Cortex of kidney (tissue), 1 donor: ENCODE data around the gene CHRND.

Experiments used
- DNase-seq: peaks from one replicate; lab custom pipeline; 2025; lab: John Stamatoyannopoulos, UW

The CHRND gene

DNA sequence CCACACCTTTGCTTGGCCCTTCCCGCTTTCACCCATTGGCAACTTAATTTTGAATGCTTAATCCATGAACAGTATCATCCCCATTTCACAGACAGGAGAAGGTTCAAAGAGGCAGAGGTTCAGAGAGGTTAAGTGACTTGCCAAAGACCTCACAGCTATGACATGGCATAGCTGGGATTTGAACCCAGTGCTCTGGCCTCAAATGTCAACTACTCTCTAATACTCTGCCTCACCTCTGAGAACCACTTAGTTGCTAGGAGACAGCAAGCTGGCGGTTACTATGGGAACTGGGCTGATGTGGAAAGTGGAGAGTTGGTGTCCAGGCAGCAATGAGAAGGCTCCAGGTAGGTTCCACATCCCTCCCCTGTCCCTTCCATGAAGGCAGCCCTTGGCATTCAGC lies 21.5 kb upstream of the CHRND start:
- DNase-seq: no peak

GRCh38 chr2:232505856-232506255 lies 20.1 kb upstream of the CHRND start:
- DNase-seq: no peak

DNA sequence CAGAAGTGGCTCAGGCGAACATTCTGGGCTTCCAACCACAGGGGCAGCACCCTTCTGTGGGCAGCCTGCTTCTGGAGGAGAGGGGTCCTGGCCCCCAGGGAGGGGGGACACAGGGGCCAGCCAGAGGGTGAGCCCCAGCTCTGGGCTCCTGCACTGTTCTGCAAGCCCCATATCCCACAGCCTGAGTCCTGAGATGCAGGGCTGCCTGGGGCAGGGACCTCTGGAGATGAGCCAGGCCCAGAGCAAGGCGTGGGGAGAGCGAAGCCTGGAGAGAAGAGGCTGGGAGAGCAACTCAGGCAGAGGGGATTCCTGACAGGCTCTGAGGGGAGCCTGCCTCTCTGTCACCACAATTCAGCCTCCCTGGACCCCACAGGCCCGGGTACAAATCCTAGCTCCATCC lies 19.3 kb upstream of the CHRND start:
- no peak for DNase-seq

DNA sequence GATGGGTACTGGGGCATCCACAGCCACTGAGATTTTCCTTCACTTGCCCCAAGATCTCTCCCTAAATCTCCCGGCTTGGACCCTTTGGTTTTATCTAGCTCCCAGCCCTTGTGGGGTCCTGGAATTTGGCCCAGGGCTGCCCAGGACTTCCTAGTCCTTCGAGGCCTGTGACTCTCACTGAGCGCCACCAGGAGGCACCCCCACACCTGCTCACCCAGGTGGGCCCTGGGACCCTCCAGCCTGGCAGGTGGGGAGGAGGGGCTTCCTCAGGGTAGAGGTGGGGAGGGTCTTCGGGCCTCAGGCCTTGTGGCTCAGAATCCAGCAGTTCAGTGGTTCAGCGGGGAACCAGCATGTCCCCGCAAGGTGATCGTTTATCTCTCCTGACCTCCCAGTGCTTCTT lies 17.7 kb upstream of the CHRND start:
- DNase-seq: no peak

DNA sequence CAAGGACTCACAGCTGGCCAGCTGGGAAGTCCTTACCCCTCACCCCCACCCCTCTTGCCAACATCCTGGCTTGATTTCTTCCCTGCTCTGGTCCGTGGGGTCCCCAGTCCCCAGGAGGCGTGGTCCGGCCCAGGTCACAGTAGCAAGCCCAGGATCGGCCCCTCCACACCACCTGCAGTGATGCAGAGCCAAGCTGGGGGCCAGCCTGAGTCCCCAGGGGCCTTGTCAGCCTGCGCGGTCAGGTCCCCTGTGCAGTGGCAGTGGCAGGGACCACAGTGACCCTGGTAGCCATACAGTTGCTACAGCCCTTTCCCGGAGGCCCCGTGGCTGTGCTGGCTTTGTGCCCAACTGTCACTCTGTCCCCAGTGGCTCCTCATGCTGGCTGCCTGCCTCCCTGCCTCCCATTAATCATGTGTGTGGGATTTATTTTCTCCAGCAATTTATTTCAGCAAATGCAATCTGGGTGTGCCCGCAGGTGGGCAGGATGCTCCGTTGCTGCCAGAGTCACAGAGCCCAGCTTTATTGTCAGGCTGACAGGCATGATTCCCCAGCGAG lies 14.5 kb upstream of the CHRND start:
- no peak for DNase-seq

- DNase-seq: no peak
Measured at GRCh38 chr2:232512602-232513001, 13.4 kb upstream of the CHRND start.

GRCh38 chr2:232513353-232513752 lies 12.6 kb upstream of the CHRND start:
- no peak for DNase-seq

GRCh38 chr2:232515639-232516038 lies 10.3 kb upstream of the CHRND start:
- no peak for DNase-seq

GRCh38 chr2:232516551-232516950 lies 9.4 kb upstream of the CHRND start:
- no peak for DNase-seq

- no peak for DNase-seq
Measured at GRCh38 chr2:232518844-232519243, 7.1 kb upstream of the CHRND start.

DNA sequence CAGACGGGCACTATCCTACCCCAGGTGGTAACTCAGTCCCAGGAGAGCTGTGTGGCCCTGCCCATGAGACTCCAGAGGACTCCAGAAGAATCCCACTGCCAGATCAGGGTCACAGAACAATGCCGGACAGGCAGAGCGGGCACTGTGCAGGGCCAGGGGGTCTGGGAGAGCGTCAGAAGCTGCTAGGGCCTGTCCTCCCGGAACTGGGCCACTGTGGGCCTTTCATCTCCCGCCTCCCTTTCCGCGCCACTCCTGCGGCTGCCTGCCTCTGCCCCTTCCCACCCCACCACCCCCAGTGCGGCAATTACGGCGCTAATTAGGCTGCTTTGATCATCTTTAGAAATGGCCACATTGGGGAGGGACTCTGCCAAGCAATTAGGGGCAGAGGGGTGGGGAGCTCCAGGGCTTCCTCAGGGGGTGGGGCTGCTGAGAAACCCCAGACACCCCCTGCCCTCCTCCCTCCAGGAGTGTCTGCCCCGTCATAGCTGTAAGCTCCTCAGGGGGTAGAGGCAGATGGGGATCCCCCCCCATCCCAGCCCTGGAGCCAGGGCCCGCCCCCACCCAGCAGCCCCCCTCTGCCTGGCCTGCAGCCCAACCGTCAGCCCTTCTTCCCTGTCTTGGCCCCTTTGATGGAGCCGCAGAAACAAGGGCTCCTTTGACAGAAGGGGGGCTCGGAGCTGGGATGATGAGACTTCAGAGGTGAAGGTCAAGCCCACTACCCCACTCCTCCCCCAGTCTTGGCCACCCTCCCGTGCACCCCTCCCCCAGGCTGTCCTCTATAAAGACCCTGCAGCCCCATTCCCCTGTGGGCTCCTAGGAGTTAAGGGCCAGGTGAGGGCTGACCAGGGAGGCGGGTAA lies 6.2 kb upstream of the CHRND start, which contains the start of gene PRSS56:
Gene PRSS56, plus strand, starts transcription at position 808 of the 858 bp plus-strand sequence. CDS start 211 bp downstream, outside the sequence.
- DNase-seq: no peak

DNA sequence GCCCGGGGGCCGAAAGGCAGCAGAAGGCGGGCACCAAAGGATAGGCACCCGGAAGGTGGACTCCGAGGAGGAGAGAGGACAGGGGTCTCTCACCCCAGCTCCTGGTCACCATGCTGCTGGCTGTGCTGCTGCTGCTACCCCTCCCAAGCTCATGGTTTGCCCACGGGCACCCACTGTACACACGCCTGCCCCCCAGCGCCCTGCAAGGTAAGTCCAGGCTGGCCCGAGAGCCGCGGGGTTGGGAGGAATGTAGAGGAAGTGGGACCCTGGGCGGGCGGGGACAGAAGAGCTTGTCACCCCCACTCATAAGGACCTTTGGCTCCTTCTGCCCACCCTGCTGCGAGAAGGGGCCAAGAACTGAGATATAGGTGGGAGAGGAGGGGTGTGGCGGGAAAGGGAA lies 5.5 kb upstream of the CHRND start:
- no peak for DNase-seq

DNA sequence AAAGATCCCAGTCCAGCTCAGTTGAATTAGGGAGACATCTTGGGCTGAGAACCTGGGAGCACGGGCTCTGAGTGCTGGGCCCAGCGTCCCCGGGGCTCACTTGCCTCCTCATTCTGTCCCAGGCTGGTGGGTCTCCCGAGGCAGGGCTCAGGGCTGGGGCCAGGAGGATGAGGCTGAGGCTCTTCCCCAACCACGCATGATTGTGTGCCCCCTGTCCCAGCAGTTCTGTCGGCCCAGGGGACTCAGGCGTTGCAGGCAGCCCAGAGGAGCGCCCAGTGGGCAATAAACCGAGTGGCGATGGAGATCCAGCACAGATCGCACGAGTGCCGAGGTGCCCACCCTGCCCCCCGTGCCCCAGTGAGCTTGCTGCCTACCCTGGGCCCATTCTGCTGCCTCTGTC lies 4.9 kb upstream of the CHRND start:
- DNase-seq: no peak

- no peak for DNase-seq
Measured at GRCh38 chr2:232521959-232522622, 3.9 kb upstream of the CHRND start.

GRCh38 chr2:232522623-232523401 lies 3.1 kb upstream of the CHRND start:
- DNase-seq: no peak

GRCh38 chr2:232523402-232523681 lies 2.6 kb upstream of the CHRND start:
- DNase-seq: no peak

DNA sequence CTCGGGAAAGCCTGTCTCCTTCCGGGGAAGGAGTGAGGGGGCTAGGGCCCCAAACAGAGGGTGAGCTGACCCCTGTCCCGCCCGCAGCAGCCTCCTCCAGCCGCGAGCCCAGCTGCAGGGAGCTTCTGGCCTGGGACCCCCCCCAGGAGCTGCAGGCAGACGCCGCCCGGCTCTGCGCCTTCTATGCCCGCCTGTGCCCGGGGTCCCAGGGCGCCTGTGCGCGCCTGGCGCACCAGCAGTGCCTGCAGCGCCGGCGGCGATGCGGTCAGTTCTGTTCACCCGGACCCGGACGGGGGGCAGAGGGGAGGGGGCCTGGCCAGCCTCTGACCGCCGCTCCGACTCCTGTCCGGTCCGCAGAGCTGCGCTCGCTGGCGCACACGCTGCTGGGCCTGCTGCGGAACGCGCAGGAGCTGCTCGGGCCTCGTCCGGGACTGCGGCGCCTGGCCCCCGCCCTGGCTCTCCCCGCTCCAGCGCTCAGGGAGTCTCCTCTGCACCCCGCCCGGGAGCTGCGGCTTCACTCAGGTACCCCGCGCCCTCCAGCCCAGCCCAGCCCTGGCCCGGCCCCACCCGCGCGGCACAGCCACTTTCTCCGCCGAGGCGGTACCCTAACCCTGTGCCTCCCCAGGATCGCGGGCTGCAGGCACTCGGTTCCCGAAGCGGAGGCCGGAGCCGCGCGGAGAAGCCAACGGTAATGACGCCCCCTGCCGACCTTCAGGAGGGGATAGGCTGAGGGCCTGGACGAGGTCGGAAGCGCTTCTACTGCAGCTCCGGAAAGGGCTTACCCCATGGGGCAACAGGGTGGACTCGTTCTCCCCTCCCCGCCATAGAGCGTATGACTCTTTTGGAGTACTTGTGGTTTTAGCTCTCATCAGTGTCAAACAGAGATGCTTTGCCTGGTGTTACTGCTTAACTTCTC lies 2.0 kb upstream of the CHRND start:
- no peak for DNase-seq

DNA sequence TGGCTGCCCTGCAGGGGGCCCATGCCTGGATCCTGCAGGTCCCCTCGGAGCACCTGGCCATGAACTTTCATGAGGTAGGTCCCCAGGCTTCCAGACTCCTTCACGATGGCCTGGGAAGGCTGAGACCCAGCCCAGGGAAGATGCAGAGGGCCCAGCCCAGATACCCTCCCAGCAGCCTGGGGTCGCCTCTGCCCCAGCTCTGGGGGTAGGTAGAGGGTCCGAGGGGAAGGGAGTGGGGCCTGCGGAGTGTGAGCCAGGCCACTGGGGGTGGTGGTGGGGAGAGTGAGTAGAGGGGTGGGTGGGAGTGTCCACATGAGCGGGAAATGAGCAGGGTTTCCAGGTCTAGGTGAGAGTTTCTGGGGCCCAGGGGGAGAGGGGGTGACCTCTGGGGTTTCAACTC lies 1.2 kb upstream of the CHRND start:
- DNase-seq: no peak

GRCh38 chr2:232525199-232525598 lies 761 bp upstream of the CHRND start:
- DNase-seq: no peak

DNA sequence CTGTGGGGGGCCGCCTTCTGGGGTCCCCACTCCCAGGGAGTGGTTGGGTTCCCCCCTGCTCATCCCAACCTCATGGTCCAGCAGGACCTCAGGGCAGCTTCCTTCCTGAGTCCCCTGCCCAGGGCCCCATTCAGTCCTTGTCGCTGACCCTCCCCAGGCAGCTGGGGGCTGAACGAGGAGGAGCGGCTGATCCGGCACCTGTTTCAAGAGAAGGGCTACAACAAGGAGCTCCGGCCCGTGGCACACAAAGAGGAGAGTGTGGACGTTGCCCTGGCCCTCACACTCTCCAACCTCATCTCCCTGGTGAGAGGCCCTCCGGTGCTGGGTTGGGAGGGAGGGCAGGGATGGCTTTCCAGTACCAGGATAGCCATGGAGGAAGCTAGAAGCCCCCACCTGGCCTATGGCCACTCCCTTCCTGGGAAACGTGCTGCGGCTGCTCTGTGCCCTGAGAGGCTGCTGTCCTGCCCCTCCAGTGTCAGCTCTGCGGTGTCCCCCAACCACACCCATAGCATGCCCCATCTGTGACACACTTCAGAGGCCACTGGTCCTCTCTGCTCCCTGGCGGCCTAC lies 497 bp downstream of the CHRND start:
- DNase-seq: no peak

DNA sequence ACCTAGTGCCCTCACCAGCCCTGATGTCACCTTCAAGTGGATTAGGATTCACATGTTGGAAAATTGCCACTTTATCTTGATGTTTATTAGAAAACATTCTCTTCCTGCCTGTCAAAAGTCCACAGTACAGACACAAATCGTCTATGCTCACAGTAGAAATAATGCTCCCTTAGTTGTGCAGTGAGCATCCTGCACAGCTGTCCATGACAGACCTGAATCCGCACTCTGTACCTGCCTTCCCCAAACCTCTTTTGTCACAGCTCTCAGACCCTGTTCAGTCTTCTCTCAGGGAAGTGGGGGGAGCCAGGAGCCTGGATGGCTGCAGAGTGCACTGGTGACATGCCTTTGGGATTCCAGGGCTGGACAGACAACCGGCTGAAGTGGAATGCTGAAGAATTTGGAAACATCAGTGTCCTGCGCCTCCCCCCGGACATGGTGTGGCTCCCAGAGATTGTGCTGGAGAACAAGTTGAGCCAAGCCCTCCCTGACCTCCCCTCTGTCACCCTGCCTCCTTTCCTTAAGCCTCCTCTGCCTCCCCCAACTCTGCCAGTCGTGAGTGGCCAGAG lies 2.0 kb downstream of the CHRND start:
- no peak for DNase-seq
